AG10803 (cell line): ENCODE data around the gene SLA2.
"Not testable (repeated sequence)": the region's sequence is repeated elsewhere in the genome, so short reads cannot be mapped to it uniquely, and the experiment has no call there.

Experiments
- DNase-seq: peaks from one replicate; pipeline ENCODE4 v3.0.0; 2010; ENCODE audit warnings: low read depth
- H3K4me3 ChIP-seq: 2 replicates; pipeline ENCODE4 v1.5.1; 2011; ENCODE audit warnings: mild to moderate bottlenecking, low read length, control low read depth
- TF ChIP-seq, protein P1 (sequence below): conservative IDR thresholded peaks from 2 replicates; pipeline ENCODE4 v1.5.1; 2011; ENCODE audit warnings: mild to moderate bottlenecking, low read length, control low read depth, inconsistent platforms

Gene SLA2, protein sequence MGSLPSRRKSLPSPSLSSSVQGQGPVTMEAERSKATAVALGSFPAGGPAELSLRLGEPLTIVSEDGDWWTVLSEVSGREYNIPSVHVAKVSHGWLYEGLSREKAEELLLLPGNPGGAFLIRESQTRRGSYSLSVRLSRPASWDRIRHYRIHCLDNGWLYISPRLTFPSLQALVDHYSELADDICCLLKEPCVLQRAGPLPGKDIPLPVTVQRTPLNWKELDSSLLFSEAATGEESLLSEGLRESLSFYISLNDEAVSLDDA

DNA sequence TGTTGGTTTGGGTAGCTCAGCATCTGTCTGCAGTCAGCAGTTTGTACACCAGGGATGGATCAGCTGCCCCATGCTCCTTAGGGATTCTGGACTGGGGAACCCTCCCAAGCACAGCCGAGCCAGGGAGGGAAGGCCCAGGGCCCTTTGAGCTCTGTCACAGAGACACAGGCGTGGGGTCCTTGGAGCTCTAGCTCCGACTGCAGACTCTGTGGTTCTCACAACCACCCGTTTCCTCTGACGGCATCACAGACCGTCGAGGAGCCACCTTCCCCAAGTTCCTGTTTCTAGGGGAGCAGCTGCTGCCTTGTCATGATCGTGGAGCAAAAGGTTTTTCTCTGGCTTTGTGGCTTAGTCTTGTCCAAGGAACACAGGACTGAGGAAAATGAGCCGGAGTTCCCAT is at the start of gene SLA2:
Gene SLA2 (minus strand): TSS at position 199 of the 400 bp plus-strand sequence. CDS start 4,861 bp downstream, outside the sequence.
- TF ChIP-seq, protein P1, sequence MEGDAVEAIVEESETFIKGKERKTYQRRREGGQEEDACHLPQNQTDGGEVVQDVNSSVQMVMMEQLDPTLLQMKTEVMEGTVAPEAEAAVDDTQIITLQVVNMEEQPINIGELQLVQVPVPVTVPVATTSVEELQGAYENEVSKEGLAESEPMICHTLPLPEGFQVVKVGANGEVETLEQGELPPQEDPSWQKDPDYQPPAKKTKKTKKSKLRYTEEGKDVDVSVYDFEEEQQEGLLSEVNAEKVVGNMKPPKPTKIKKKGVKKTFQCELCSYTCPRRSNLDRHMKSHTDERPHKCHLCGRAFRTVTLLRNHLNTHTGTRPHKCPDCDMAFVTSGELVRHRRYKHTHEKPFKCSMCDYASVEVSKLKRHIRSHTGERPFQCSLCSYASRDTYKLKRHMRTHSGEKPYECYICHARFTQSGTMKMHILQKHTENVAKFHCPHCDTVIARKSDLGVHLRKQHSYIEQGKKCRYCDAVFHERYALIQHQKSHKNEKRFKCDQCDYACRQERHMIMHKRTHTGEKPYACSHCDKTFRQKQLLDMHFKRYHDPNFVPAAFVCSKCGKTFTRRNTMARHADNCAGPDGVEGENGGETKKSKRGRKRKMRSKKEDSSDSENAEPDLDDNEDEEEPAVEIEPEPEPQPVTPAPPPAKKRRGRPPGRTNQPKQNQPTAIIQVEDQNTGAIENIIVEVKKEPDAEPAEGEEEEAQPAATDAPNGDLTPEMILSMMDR: no peak
- H3K4me3 ChIP-seq: no peak within 1 kb of the TSS
- DNase-seq: no peak

DNA sequence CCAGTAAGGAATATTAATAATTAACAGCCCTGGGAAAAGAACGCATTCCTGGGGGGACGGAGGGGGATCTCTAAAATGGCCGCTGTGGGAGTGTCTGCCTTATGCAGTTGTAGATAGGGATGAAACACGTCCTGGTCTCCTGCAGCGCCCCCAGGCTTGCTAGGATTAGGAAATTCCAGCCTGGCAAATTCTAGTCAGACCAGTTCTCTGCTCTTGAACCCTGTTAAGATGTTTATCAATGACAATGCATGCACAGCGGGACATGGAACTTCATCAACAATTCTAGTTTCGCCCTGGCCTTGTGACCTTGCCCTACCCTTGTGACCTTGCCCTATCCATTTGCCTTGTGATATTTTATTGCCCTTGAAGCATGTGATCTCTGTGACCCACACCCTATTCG is 49.5 kb upstream of the SLA2 start:
- DNase-seq, H3K4me3 ChIP-seq: not testable (repeated sequence)

DNA sequence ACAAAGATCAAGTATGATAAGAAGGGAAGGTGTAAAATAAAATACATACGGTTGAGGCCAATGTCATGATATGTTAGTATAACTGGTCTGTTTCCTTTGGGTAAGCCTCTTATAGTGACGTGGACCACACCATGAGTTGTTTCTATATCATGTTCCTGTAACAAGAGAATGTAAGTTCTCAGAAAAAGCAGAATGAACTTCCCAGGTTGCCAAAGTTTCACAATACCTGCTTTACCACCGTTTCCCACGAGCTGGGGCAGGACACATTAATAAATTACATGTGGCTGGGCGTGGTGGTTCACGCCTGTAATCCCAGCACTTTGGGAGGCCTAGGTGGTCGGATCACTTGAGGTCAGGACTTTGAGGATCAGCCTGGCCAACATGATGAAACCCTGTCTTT is 42.6 kb upstream of the SLA2 start:
- TF ChIP-seq, protein P1: no peak
- H3K4me3 ChIP-seq: no peak overlapping the region
- no peak for DNase-seq

DNA sequence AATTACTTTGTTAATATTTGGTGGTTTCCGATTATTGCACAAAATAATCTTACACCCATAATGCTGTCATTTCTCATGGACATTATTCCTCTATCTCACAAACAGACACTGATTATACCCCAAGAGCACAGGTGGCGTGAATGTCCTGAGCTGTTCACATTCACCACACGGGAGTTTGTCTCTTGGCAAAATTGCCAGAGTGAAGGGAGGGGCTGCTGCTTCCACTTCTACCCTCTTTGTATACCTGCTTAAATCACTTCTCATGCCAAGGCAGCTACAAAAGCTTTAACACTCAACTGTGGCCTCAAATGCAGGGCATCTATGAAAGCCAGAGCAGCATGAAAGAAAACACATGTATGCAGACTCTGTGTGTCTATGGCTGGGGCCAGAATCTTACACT is 41.9 kb upstream of the SLA2 start:
- H3K4me3 ChIP-seq: no peak overlapping the region
- TF ChIP-seq, protein P1: no peak
- no peak for DNase-seq

DNA sequence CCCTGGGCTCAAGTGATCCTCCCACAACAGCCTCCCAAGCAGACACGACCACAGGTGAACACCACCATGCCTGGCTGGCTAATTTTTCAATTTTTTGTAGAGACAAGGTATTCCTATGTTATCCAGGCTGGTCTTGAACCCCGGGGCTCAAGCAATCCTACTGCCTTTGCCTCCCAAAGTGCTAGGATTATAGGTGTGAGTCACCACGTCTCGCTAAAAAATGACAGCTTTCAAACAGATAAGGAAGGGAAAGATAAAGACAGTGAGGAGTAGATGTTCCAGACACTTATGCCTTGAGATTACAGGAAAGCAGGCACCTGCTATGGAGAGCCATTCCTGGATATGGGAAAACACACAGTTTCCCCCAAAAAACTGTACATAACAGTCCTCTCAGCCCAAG is 40.9 kb upstream of the SLA2 start:
- DNase-seq: no peak
- H3K4me3 ChIP-seq: no peak overlapping the region
- TF ChIP-seq, protein P1: no peak

DNA sequence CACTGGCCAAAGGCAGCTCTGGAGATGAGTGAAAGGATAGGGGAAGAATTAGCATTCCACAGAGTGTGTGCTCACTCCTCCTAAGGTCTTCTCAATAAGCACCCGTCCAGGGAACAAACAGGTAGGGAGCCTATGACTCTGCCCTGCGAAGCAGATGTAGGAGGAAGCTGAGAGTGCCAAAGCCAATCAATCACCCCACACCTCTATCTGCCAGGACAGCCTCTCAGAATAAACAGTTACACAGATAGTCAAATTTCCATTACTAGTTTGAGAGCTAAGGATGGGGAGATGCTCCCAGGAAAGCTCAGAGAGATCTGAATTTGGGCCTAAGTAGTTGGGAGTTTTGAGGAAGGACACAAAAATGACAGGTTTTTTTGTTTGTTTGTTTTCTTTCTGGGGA is 40.5 kb upstream of the SLA2 start:
- DNase-seq: no peak
- TF ChIP-seq, protein P1: no peak
- no peak overlapping the region for H3K4me3 ChIP-seq

DNA sequence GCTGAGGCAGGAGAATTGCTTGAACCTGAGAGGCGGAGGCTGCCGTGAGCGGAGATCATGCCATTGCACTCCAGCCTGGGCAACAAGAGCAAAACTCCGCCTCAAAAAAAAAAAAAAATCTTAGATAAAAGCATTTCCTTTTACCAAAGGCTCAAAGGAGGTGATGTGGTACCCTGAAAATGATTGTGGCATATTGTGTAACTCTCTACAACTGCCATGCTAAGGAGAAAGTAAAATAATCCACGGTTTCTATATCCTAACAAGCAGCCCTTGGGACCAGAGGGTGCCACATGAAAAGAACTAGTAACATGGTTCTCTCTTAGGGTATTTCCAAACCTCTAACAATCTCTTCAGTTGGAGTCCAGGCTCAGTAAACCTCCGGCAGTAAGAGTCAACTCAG is 38.8 kb upstream of the SLA2 start:
- H3K4me3 ChIP-seq: no peak overlapping the region
- no peak for DNase-seq
- TF ChIP-seq, protein P1: no peak

DNA sequence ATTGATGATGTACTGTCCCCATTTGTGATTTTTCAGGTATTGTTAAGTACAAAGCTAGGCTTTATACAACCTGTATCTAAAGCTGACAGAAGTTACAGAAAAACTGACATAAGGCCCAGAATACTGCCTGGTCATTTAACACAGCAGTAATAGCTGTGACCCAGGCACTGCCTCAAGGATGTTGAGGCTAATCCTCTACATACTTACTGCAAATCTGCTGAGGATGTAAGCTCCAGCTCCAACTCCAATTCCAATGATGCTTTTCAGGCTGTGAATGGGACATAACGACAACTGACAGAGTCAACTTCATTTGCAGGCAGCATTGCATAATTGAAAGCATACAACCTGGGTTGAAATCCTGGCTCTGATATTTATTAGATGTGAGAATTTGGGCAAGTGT is 36.3 kb upstream of the SLA2 start:
- no peak for DNase-seq
- TF ChIP-seq, protein P1: no peak
- H3K4me3 ChIP-seq: no peak overlapping the region
